GM18867 (cell line): ENCODE measurements around the gene USE1.
"Not testable (repeated sequence)": the region's sequence is repeated elsewhere in the genome, so short reads cannot be mapped to it uniquely, and the experiment has no call there.

Source experiments
- ATAC-seq: cut with Tn5 transposase; IDR thresholded peaks from one replicate; pipeline ENCODE4 v1.9.1; 2021; ENCODE audit warnings: mild to moderate bottlenecking, moderate library complexity; ENCODE audit not compliant: unreplicated experiment

USE1 gene, protein sequence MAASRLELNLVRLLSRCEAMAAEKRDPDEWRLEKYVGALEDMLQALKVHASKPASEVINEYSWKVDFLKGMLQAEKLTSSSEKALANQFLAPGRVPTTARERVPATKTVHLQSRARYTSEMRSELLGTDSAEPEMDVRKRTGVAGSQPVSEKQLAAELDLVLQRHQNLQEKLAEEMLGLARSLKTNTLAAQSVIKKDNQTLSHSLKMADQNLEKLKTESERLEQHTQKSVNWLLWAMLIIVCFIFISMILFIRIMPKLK

DNA sequence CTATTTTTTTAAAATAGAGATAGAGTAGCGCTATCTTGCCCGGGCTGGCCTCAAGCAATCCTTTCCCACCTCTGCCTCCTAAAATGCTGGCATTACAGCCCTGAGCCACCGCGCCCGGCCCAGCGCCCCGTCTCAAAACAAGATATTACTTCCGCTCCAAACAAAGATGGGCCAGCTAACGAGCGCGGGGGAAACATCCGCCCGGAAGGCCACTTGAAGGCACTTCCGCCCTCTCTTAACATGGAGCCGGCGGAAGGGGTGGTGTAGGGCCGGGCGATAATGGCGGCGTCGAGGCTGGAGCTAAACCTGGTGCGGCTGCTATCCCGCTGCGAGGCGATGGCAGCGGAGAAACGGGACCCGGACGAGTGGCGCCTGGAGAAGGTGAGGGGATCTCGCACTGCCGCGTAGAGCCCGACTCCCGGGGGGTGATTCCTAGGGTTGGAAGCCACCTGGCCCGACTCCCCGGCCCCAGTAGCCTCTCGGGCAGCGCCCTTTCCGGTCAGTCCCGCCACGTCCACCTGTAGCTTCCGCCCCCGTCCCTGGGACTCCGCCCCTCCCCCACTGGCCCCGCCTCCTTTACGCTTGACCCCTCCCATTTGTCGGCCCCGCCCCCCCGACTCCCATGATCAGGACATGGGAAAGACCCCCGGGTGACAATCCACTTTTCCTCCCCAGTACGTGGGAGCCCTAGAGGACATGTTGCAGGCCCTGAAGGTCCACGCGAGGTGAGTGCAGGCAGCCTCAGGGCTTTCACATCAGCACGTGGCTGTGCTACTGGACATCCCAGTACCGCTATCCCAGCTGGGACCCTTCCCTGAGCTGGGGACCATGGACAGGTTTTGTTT, at the start of gene USE1:
TSS of gene USE1 (plus strand) at position 231 of the 845 bp plus-strand sequence. CDS start at position 280, 49 bp downstream.
- ATAC-seq = peak; percentile 79

DNA sequence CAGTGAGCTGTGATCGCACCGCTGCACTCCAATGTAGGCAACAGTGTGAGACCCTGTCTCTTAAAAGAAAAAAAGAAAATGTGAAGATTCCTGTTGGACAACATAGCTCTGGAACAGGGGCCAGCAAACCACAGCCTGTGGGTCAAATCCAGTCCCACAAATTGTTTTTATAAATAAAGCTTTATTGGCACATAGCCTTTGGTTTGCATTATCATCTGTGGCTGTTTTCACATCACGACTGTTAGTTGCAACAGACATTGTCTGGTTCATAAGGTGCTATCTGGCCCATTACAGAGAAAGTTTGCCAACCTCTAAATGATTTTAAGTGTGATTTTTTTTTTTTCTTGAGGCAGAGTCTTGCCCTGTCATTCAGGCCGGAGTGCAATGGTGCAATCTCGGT, 49.4 kb upstream of the USE1 start:
- ATAC-seq = no peak

- ATAC-seq = no peak
Observed at GRCh38 chr19:17170538-17171297, 44.4 kb upstream of the USE1 start.

DNA sequence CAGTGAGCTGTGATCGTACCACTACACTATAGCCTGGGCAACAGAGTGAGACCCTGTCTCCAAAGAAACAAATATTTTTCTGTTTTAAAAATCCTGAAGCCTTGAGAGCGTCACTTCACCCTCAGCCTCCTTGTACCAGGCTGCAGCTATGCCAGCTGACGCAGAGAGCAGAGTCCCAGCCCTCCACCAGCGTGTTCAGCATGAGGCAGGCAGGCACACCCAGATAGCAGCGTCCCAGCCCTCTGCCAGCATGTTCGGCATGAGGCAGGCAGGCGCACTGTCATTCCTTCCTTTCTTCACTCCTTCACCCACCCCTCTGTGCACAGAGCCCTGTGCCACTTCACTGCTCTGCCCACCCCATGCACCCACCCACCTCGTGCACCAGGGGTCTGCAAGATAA, 43.3 kb upstream of the USE1 start:
- ATAC-seq = no peak

- no peak for ATAC-seq
Observed at GRCh38 chr19:17172624-17173345, 42.4 kb upstream of the USE1 start.

DNA sequence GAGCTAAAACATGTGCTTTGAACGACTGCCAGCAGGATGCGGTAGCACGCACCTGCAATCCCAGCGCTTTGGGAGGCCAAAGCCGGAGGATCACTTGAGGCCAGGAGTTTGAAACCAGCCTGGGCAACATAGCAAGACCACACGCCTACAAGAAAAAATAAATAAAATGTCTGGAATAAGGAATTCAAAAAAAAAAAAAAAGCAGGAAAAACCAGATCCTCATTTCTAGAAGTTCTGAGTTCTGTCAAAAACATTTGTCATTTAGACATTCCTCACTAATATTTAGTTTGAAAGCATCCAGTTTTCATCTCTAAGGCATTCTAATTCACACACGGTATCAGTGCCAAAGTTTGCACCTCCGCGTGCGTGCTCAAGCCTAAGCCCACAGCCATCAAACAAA, 36.9 kb upstream of the USE1 start:
- ATAC-seq = no peak

GRCh38 chr19:17180997-17181702, 34.0 kb upstream of the USE1 start:
- ATAC-seq = no peak

GRCh38 chr19:17183271-17183761, 31.8 kb upstream of the USE1 start:
- no peak for ATAC-seq

DNA sequence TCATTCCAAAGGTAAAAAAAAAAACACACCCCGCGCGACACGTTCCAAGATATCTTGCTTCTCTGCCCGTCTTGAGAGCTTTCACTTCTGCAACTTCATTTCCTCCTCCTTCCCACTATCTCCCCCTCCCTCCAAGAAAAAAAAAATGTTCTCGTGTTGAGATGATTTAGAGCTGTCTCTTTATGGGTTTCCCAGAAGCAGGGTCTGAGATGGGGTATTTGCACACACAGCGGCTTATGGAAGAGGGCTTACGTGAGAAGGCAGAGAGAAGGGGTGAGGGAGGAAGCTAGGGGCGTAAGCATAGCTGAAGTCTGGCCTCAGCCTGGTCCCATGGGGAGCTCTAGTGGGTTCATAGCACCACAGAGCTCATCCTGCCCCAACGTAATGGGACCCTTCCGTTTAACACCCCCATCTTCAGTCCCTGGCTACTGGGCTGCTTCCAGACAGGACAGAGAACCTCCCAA, 31.3 kb upstream of the USE1 start:
- ATAC-seq = no peak

DNA sequence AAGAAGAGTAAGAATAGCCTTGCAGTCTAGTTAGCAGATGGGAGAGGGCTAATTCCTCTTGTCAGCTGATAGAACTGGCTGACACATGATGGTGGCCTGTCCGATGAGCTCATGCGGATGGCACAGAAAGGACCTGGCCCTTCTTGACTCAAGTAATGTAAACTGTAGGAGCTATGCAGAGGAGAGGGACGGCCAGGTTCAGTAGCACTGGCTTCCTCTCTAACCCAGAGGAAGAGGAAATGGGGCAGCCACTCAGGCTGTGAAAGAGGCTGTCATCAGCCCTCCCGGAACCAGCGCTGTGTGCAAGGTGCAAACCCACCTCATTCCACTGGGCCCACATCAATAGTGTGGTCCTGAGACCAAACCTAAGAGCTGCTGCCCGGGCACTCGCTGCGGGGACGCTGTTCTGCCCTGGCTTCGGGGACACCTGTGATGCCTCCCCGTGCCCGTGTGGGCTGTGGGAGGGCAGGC, 30.8 kb upstream of the USE1 start:
- ATAC-seq = no peak

GRCh38 chr19:17185590-17185989, 29.6 kb upstream of the USE1 start:
- ATAC-seq = no peak

DNA sequence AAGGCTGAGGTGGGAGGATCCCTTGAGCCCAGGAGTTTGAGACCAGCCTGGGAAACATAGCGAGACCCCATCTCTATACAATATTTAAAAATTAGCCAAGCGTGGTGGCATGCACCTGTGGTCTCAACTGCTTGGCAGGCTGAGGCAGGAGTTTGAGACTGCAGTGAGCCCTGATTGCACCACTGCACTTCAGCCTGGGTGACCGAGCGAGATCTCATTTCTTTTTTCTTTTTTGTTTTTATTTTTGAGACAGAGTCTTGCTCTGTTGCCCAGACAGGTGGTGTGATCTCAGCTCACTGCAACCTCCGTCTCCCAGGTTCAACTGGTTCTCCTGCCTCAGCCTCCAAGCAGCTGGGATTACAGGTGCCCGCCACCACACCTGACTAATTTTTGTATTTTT, 23.4 kb upstream of the USE1 start:
- not testable (repeated sequence) for ATAC-seq

DNA sequence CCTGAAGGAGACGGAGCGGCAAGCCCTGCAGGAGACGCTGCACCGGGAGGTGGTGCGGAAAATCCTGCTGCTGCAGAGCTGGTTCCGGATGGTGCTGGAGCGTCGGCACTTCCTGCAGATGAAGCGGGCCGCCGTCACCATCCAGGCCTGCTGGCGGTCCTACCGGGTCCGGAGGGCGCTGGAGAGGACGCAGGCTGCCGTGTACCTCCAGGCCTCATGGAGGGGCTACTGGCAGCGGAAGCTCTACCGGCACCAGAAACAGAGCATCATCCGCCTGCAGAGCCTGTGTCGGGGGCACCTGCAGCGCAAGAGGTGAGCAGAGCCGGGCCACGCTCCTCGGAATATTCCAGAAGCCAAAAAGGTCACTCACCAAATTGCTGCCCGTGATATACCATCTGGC, 22.4 kb upstream of the USE1 start:
- no peak for ATAC-seq

DNA sequence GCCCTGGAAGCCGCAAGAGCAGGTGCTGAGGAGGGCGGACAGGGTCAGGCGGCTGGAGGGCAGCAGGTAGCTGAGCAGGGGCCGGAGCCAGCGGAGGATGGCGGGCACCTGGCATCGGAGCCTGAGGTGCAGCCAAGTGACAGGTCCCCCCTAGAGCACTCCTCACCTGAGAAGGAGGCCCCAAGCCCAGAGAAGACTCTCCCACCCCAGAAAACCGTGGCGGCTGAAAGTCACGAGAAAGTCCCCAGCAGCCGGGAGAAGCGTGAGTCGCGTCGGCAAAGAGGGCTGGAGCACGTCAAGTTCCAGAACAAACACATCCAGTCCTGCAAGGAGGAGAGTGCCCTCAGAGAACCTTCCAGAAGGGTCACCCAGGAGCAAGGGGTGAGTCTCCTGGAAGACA, 20.5 kb upstream of the USE1 start:
- no peak for ATAC-seq

DNA sequence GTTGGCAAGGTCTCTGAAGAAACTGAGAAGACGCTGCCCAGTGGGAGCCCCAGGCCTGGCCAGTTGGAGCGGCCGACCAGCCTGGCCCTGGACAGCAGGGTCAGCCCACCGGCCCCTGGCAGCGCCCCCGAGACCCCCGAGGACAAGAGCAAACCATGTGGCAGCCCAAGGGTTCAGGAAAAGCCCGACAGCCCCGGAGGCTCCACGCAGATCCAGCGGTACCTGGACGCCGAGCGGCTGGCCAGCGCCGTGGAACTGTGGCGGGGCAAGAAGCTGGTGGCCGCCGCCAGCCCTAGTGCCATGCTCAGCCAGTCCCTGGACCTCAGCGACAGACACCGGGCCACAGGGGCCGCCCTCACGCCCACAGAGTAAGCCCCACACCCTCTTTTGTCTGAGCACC, 20.1 kb upstream of the USE1 start:
- no peak for ATAC-seq

DNA sequence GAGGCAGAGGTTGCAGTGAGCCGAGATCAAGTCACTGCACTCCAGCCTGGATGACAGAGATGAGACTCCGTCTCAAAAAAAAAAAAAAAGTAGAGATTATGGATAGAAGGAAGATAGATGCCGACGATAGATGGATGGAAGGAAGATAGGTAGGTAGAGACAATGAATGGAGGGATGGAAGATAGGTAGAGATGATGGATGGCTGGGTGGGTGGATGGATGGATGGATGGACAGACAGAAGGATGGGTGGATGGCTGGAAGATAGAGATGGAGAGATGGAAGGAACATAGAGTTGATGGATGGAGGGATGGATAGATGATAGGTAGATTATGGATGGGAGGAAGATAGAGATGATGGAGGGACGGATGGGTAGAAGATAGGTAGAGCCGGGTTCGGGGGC, 18.5 kb upstream of the USE1 start:
- ATAC-seq = no peak

DNA sequence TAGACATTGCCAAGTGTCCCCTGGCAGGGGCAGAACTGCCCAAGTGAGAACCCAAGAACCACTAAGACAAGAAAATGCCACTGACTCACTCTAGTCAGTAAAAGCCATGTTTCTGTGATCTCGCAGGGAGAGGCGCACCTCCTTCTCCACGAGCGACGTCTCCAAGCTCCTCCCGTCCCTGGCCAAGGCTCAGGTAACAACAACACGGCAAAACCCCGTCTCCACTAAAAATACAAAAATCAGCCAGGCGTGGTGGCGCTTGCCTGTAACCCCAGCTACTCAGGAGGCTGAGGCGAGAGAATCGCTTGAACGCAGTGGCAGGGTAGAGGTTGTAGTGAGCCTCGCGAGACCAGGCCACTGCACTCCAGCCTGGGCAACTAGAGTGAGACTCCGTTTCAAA, 17.5 kb upstream of the USE1 start:
- no peak for ATAC-seq

- no peak for ATAC-seq
Observed at GRCh38 chr19:17200408-17201079, 14.6 kb upstream of the USE1 start.

- ATAC-seq = no peak
Observed at GRCh38 chr19:17202249-17202648, 12.9 kb upstream of the USE1 start.
